ENCODE data around the gene PTCD2. TPM values are rescaled to one million over a fixed set of nuclear protein-coding genes. Genes with fewer than 3 reads are reported as not detected.

Gene PTCD2
- total RNA-seq, 4 donors from 2014 or later: 8.5 to 13.2 (median 9.4) TPM

GRCh38 chr5:72378639-72379289 is 58.6 kb downstream of the PTCD2 start:
- Histone ChIP-seq H3K4me1 (peaks cover 39% of the 10 kb centered on the region), H3K9me3 (no peaks in the 10 kb centered on the region), H3K4me3 (no peak overlapping the region), H3K27ac (peak overlapping the region; percentile 39), H3K27me3 (no peaks in the 10 kb centered on the region), H3K36me3 (no peaks in the 10 kb centered on the region)
- 13% methylated on average over 4 of the region's 4 CpGs for whole genome bisulfite sequencing
- no peak for DNase-seq (ENCODE audit: low spot score in 2 of 2)
- TF ChIP-seq CTCF (IDR thresholded peaks at IDR 0.05): no peak
- no peak for TF ChIP-seq POLR2AphosphoS5 (IDR thresholded peaks at IDR 0.05)
- TF ChIP-seq POLR2A (IDR thresholded peaks at IDR 0.05): no peak

DNA sequence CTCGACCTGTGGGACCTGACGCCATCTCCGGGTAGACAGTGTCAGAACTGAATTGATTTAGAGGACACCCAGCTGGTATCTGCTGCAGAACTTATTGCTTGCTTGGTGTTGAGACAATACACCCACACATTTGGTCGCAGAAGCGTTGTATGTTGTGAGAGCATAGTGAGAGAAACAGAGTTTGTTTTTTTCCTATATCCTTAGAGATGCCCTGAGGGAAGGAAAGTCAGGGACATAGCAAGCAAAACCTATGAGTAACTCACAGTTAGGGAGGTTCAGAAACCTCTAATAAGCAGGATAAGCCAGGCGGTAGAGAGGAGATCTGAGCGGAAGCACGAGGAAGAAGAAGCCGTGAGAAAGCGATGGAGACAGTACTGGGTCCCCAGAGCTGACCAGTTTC is 59.8 kb downstream of the PTCD2 start:
- TF ChIP-seq POLR2A (IDR thresholded peaks at IDR 0.05) (no peak), CTCF (IDR thresholded peaks at IDR 0.05) (no peak), EP300 (IDR thresholded peaks at IDR 0.05) (no peak), POLR2AphosphoS5 (IDR thresholded peaks at IDR 0.05) (no peak)
- H3K27me3 ChIP-seq: no peaks in the 10 kb centered on the region
- DNase-seq (ENCODE audit: low spot score in 2 of 2): no peak
- no peaks in the 10 kb centered on the region for H3K36me3 ChIP-seq
- WGBS: 80% methylated on average over 10 of the region's 10 CpGs
- no peak overlapping the region for H3K27ac ChIP-seq
- no peaks in the 10 kb centered on the region for H3K9me3 ChIP-seq
- H3K4me3 ChIP-seq: no peak overlapping the region
- peaks cover 39% of the 10 kb centered on the region for H3K4me1 ChIP-seq

DNA sequence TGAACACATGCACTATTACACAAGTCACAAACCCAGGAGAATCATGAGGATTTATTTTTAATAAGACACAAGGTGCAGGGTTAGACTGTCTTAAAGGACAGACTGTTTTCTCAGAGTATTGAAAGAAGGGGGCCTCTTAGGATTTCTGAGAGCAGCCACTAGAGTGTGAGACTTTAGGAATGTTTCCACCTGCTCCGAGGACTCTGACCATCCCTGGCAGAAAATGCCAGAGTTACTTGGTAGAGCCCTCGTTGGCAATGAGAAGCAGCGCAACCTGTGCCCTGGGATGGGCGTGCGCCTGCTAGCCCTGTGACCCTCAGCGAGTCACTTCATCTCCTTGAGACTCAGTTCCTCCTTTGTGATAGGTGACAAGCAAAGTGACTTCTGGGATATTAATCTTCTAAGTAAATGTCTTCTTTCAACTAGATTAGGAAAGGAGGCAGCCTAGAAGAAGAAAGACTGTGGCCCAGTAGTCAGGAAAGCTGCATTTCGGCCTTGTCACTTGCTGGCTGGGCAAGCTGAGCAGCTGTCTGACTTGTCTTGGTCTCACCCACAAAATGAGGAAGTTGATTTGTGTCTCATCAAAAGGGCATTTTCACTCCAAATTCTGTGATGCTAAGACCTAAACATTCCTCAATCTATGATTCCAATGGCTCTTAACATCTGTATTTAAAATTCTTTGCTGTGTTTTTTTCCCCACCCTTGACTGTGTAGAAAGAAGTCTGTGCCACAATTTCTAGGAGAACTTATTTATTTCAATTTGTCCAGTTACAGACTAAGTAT is 60.5 kb downstream of the PTCD2 start:
- Histone ChIP-seq H3K9me3 (no peaks in the 10 kb centered on the region), H3K4me3 (no peak overlapping the region), H3K36me3 (no peaks in the 10 kb centered on the region), H3K27me3 (no peaks in the 10 kb centered on the region), H3K27ac (no peak overlapping the region), H3K4me1 (peaks cover 39% of the 10 kb centered on the region)
- 90% methylated on average over 7 of the region's 7 CpGs for WGBS
- DNase-seq (ENCODE audit: low spot score in 2 of 2): no peak
- TF ChIP-seq EP300 (IDR thresholded peaks at IDR 0.05) (no peak), CTCF (IDR thresholded peaks at IDR 0.05) (no peak), POLR2A (IDR thresholded peaks at IDR 0.05) (no peak), POLR2AphosphoS5 (IDR thresholded peaks at IDR 0.05) (no peak)

DNA sequence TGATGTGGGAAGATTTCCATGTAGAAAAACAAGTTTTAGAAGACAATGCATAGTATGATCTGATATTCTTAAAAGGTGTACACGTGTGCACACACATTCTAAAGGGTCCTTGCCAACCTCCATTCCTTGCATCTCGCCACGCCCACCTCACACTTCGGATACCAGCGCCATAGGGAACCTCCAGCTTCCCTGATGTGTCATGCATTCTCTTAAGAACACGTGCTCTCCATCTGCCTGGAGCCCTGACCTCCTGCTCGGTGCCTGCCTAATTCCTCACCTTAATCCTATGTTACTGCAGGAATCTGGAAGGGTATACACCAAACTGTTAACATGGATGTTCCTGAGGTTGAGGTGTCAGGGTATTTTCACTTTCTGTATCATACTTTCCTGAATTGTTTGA is 63.1 kb downstream of the PTCD2 start:
- no peak for TF ChIP-seq CTCF (IDR thresholded peaks at IDR 0.05)
- TF ChIP-seq POLR2AphosphoS5 (IDR thresholded peaks at IDR 0.05): no peak
- TF ChIP-seq EP300 (IDR thresholded peaks at IDR 0.05): no peak
- no peak for TF ChIP-seq POLR2A (IDR thresholded peaks at IDR 0.05)
- no peaks in the 10 kb centered on the region for H3K27me3 ChIP-seq
- peaks cover 33% of the 10 kb centered on the region for H3K4me1 ChIP-seq
- 40% methylated on average over 7 of the region's 7 CpGs for WGBS
- no peaks in the 10 kb centered on the region for H3K36me3 ChIP-seq
- H3K4me3 ChIP-seq: no peak overlapping the region
- no peak for DNase-seq (ENCODE audit: low spot score in 2 of 2)
- no peak overlapping the region for H3K27ac ChIP-seq
- H3K9me3 ChIP-seq: no peaks in the 10 kb centered on the region

- Histone ChIP-seq H3K27me3 (no peaks in the 10 kb centered on the region), H3K9me3 (no peaks in the 10 kb centered on the region), H3K4me1 (peaks cover 33% of the 10 kb centered on the region), H3K4me3 (no peak overlapping the region), H3K27ac (no peak overlapping the region), H3K36me3 (no peaks in the 10 kb centered on the region)
- no peak for TF ChIP-seq EP300 (IDR thresholded peaks at IDR 0.05)
- TF ChIP-seq POLR2AphosphoS5 (IDR thresholded peaks at IDR 0.05): no peak
- no peak for TF ChIP-seq POLR2A (IDR thresholded peaks at IDR 0.05)
- TF ChIP-seq CTCF (IDR thresholded peaks at IDR 0.05): no peak
- WGBS: 31% methylated on average over 2 of the region's 2 CpGs
- DNase-seq (ENCODE audit: low spot score in 2 of 2): no peak
These were observed 63.6 kb downstream of the PTCD2 start for GRCh38 chr5:72383726-72384125.
